GM10266 (cell line): ENCODE measurements around the gene CDRT4.

ENCODE experiments used
- DNase-seq: peaks from one replicate; pipeline ENCODE4 v3.0.0; 2012; ENCODE audit errors: extremely low spot score
- CTCF ChIP-seq: IDR thresholded peaks from 2 replicates; pipeline ENCODE4 v1.5.1; 2012; ENCODE audit warnings: mild to moderate bottlenecking, low read depth; ENCODE audit not compliant: control insufficient read depth, insufficient read depth; ENCODE audit errors: missing control alignments

The CDRT4 gene

GRCh38 chr17:15501793-15502192 is 34.4 kb upstream of the CDRT4 start:
- DNase-seq: no peak
- no peak for TF ChIP-seq CTCF

GRCh38 chr17:15501282-15501681 is 33.9 kb upstream of the CDRT4 start:
- no peak for TF ChIP-seq CTCF
- no peak for DNase-seq

- no peak for DNase-seq
- TF ChIP-seq CTCF: no peak
Observed at GRCh38 chr17:15498107-15498506, 30.7 kb upstream of the CDRT4 start.

- DNase-seq: no peak
- no peak for TF ChIP-seq CTCF
Observed at GRCh38 chr17:15496735-15497670, 29.6 kb upstream of the CDRT4 start.

- no peak for TF ChIP-seq CTCF
Observed at GRCh38 chr17:15494821-15495220, 27.4 kb upstream of the CDRT4 start.

GRCh38 chr17:15493693-15494035 is 26.2 kb upstream of the CDRT4 start:
- no peak for TF ChIP-seq CTCF
- no peak for DNase-seq

More at GRCh38 chr17:15494821-15495220, 27.4 kb upstream of the CDRT4 start:
- no peak for DNase-seq
